HG02973 (cell line): Measurements from ENCODE around the gene LRRC14B.

Experiments used
- ATAC-seq: cut with Tn5 transposase; IDR thresholded peaks from one replicate; pipeline ENCODE4 v1.9.1; 2021; ENCODE audit warnings: moderate library complexity; ENCODE audit not compliant: unreplicated experiment

LRRC14B gene

DNA sequence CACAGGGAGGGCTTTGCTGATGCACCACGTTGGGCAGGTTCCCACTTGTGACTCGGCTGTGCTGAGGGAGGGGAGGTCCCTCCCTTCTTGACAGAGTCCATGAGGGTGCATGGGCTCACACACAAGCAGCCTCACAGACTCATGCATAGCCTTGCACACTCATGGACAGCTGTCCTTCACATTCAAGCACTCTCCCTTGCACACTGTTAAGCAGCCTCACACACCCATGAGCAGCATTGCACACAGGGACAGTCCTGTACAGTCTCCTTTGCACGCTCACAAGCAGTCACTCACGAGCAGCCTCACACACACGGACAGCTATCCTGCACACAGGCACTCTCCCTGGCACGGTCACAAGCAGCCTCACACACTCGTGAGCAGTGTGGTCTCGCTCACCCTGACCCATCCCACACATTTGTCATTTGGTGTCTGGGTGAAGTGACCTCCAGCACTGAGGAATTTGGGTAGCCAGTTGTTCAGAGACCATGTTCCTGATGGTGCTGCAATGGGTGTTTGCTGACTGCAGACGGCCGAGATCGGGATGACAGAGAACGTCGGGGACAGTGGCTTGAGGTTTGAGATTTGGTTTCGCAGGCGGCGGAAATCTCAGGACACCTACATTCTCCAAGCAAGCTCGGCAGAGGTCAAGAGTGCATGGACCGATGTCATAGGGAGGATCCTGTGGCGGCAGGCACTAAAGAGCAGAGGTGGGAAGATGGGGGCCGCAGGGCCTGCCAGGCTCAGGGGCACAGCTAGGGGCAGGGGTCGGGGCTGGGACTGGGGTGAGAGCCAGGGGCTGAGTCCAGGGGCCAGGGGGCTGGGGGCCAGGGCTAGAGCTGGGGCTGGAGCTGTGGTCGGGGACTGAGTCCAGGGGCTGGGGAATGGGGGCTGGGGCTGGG, 17.7 kb upstream of the LRRC14B start:
- ATAC-seq: no peak

DNA sequence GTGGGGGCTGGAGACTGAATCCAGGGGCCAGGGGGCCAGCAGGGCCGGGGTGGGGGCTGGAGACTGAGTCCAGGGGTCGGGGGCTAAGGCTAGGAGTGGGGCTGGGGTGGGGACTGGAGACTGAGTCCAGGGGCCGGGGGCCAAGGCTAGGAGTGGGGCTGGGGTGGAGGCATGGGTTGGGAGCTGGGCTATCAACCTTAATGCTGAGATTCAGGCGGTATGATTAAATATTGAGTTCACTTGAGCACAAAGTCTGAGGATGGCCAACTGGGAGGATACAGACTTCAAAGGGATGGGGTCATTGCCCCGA, 17.0 kb upstream of the LRRC14B start:
- ATAC-seq: no peak

- no peak for ATAC-seq
Measured at GRCh38 chr5:174876-175465, 16.3 kb upstream of the LRRC14B start.

GRCh38 chr5:176296-176823, 14.9 kb upstream of the LRRC14B start:
- no peak for ATAC-seq

DNA sequence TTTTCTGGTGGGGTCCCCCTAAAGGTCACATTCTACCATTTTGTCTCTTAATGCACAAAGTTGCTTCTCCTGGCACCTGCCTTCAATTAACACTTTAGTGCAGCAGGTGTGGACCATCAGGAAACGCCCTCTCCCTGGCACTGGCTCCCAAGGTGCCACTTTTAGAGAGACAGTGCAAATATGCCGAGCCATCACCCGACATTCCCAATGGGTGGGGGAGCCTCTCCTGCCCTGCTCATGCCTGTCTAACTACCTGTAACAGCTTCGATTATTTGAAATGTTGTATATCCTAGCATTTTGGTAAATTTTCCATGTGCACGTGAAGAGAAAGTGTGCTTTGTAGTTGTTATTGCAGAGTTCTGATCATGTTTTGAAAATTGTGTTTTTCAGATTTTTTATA, 13.2 kb upstream of the LRRC14B start:
- no peak for ATAC-seq

- ATAC-seq: no peak
Measured at GRCh38 chr5:179401-179800, 11.9 kb upstream of the LRRC14B start.

- no peak for ATAC-seq
Measured at GRCh38 chr5:180286-180918, 10.9 kb upstream of the LRRC14B start.

DNA sequence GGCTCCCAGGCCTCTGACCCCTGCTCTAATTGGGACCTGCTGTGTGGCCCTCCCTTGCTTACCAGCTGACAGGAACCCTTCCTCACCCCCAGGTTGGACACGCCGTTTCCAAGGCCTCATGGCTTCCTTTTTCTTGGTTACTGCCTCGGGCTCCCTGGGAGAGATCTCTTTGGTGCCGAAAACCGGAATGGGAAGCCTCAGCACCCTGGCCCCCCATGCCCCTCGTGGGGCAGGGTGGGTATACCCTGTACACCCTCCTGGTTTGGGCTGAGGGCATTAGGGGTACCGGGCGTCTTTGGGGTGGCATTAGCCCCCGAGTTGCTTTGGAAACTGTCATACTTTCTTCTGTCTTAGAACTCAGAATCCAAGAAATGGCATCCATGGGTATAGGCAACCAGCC, 10.1 kb upstream of the LRRC14B start:
- no peak for ATAC-seq

- no peak for ATAC-seq
Measured at GRCh38 chr5:181566-181965, 9.7 kb upstream of the LRRC14B start.

GRCh38 chr5:182126-182525, 9.2 kb upstream of the LRRC14B start:
- no peak for ATAC-seq

DNA sequence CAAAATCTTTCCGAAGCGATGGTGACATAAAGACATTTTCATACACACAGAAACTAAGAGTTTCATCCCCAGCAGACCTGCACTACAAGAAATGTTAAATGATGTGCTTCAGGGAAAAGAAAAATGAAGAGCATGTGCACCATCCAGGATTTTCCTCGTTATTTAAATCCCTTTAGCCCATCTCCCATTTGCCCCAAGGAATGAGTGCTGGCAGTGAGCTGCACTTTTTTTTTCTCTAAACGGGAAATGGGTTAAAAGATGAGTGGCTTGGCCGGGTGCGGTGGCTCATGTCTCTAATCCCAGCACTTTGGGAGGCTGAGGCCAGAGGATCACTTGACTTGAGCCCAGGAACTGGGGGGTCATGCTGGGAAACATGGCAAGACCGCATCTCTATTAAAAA, 6.8 kb upstream of the LRRC14B start:
- no peak for ATAC-seq

- no peak for ATAC-seq
Measured at GRCh38 chr5:185095-186070, 5.9 kb upstream of the LRRC14B start.

DNA sequence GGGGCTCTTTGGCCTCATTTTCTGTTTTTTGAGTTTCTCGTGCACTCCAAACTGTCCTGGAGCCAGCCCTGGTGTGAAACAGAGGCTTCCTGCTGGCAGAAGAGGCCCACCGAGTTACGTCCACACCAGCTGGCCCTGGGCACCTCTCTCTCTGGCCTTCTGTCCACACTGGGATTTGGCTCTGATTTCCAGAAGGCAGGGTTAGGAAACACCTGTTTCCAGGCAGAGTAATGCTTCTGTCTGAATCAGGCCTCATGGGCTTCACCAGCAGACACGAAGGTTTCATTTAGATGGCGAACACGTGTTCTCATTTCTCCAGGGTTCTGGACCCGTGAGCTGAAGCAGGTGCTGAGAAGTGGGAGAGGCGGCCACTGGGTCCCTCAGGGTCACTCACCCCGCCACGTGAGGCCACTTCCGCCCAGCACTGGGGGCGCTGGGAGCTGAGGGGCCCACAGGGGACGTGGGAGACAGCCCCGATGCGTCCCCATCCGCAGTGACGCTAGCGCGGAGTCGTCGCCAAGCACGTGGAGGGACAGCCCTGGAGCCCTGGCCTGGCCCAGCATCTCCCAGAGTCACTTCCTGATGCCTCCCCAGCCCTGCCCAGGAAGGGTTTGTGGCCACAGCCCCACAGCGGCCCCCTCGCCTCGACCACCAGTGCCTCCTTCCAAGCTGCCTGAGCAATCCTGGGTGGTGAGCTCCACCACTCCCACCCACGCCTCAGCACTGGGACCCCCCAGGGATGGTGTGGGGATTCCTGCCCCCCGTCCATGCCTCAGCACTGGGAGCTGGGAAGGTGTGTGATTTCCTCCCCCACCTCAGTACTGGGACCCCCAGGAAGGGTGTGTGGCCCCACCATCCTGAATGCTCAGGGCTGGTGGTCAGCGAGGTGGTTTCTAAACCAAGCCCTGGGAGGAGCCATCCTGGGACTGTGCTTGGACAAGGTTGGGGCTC, 4.9 kb upstream of the LRRC14B start:
- ATAC-seq: no peak

DNA sequence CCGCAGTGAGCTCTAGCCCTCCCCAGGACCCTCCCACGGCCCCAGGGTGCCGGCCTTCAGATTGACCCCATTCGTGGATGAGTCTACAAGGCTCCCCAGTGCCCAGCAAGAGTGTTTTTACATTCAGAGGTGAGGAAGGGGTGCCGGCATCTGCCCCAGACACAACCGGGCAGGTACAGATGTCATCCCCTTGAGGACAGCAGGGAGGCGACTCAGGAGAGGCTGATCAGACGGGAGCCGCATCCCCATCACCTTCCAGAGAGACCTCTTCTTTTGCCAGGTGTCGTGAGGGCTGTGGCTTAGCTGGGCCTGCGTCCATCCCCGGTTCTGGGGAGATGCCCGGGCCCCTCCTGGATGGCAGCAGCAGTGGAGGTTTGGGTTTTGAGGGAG, 4.3 kb upstream of the LRRC14B start:
- ATAC-seq: no peak

- no peak for ATAC-seq
Measured at GRCh38 chr5:187617-188451, 3.5 kb upstream of the LRRC14B start.

GRCh38 chr5:188488-189481, 2.5 kb upstream of the LRRC14B start:
- ATAC-seq: peak; percentile 79

DNA sequence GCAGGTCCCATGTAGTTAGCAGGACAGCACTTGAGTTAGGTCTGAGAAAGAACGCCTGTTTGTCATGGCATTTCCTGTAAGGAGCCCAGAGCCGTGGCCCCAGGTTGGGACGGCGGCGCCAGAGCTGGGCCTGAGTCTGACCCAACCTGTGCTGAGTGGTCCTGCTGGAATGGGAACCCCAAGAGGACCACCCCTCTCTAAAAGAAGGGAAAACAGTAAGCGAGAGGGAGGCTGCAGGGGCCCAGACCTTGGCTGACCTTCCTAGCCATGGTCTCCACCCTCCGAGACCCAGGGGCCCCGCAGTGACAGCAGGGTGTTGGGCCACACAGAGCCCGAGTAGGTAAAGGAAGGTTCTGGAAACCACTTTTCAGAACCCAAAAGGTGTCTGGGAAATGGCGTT, 1.8 kb upstream of the LRRC14B start:
- ATAC-seq: no peak

- no peak for ATAC-seq
Measured at GRCh38 chr5:189976-190365, 1.3 kb upstream of the LRRC14B start.
